ENCODE results near the gene OR2T34. TPM values are rescaled to one million over a fixed set of nuclear protein-coding genes. Genes with fewer than 3 reads are reported as not detected.
"Not testable (repeated sequence)": the region's sequence is repeated elsewhere in the genome, so short reads cannot be mapped to it uniquely, and the experiment has no call there.

The OR2T34 gene, protein sequence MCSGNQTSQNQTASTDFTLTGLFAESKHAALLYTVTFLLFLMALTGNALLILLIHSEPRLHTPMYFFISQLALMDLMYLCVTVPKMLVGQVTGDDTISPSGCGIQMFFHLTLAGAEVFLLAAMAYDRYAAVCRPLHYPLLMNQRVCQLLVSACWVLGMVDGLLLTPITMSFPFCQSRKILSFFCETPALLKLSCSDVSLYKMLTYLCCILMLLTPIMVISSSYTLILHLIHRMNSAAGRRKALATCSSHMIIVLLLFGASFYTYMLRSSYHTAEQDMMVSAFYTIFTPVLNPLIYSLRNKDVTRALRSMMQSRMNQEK
- not detected for polyA plus RNA-seq (ENCODE audit: insufficient read length)

DNA sequence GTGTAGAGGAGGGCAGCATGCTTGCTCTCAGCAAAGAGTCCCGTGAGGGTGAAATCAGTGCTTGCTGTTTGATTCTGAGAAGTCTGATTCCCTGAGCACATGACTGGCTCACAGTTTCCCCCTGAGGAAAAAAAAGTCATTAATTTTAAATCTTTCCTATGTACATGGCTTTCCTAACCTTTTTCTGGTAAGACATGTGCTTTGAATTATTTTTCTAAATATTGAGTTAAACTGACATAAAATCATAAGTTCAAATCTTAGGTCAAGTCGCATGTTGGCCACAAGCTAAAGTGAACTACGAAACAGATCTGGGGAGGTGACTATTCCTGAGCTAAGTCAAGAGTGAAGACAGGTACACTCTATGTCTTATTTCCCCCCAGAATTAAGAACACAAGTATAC is at the start of gene OR2T34:
TSS of gene OR2T34 (minus strand) at position 101 of the 400 bp plus-strand sequence. CDS start at position 101, 0 bp downstream.
- not testable (repeated sequence) for DNase-seq

DNA sequence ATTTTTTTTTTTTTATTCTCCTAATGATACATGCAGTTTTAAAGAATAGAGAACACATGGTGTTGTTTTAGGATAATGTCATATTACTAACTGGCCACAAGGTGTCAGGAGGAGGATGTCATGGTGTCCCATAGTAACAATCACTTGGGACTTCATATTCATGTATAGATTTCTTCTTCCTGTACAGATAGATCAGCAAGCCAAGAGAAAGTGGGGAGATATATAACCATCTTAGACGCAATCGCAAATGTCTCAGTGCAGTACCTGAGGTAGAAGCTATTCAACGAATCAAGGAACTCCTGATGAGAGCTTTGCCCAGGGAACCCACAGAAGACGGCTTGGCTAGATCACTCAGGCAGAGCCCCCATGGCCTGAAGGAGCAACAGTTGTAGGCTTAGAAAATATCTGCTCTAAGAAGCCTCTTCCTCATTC is 48.0 kb upstream of the OR2T34 start:
- no peak for DNase-seq

DNA sequence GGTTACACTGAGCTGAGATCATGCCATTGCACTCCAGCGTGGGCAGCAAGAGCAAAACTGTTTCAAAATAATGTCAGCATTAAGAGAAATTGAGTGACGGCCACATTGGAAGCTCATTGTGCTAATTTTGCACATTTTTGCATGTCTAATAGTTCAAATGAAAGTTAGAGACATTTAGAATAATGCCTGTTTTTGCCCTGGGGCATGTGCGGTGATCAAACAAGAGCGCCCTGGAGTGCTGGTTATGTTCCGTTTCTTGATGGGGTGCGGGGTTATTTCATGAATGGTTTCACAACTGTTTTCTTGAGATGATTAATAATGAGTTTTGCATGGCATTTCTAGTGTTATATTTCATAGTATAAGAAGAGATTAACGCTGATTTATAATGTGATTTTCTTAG is 47.2 kb upstream of the OR2T34 start:
- DNase-seq: no peak

DNA sequence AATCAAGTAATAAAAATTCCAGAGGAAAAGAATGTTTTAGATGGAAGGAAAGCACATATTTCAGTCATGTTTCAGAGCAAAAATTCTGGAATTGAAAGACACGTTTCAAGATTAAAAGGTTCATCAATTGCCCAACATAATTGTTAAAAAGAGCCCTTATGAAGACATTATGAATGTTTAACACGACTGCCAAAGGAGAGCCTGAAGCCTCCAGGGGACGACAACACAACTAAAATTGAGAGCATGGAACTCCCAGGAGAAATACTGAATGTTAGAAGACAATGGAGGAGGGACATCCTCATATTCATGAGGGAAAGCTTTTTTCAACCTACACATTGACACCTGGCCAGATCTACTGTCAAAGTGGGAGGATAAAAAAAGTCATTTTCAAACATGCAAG is 44.3 kb upstream of the OR2T34 start:
- DNase-seq: no peak

DNA sequence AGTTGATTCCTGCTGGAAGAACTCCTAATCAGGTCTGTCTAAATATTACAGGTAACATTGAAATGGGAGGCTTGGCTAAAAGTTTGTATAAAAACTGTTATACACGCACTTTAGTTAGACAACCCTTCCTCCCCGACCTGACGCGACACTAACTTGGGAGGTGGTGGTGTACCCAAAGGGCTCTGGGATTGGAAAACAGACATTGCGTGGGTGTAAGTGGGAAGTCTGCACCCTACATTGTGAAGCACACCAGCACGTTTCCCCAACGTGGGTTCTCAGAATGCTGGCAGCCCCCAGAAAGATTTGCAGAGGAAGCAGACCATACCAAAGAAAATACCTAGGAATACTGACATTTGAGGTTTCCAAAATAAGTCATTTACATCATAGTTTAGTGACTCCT is 43.6 kb upstream of the OR2T34 start:
- DNase-seq: no peak

DNA sequence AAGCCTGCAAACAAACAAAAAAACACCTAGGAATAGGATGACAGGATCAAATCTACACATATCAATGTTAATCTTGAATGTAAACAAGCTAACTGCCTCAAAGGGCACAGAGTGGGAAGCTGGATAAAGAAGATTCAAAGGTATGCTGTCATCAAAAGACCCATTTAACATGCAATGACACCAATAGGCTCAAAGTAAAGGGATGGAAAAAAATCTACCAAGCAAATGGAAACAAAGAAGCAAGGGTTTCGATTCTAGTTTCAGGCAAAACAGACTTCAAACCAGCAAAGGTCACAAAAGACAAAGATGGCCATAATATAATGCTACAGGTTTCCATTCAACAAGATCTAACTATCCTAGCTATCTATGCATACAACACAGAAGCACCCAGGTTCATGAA is 39.2 kb upstream of the OR2T34 start:
- DNase-seq: no peak

DNA sequence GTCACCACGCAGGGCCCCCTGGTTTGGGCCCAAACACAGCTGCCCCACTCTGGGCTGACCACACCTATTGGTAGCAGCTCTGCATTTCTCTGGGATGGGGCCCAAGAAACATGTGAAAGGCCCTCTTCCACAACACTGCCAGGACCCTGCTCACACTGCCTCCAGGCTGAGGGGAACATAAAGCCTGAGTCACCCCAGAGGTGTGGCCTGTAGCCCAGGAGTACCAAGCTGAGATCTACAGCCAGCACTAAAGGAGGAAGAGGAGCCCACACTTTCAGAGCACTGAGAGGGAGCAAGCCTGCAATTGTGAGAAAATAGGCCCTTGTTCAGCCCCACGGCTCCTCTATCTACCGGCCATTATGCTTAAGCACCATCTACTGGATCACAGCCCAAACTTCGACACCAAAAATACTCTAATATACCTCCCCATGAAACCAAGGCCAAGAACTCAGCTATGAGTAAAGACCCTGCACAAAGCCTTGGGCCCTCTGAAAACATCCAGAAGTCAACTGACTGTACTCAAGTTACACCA is 37.4 kb upstream of the OR2T34 start:
- no peak for DNase-seq

DNA sequence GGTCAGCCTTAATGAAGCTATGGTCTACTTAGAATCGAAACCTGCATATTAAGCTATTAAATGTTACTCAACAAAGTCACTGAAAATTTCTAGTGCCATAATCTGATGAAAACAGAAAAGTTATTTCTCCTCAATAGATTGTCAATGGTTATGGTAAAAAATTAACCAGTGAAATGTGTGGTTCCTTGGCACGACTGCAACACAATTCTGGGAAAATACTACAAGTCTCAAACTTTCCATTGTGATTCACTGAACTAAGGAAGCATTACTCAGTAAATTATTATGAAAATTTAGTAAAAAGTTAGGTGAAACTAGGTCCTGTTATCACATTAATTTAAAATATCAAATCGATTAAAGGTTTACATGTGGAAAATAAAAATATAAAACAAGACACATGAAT is 35.7 kb upstream of the OR2T34 start:
- DNase-seq: no peak

DNA sequence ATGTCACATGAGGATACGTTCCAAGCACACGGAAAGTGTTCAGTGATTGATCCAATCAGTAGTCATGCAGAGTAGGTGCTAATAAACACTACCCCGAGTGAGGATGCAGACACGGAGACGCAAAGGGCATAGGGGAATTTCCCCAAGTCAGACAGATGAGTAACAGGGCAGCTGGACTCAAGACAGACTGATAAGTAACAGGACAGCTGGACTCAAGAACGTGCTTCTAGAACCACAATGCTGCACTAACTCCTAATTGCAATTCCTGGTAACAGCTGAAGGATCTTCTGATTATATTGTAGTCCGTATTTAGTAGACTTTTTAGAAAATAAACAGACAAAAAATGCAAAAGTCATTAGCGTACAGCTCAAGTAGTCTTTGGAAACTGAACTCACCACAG is 24.8 kb upstream of the OR2T34 start:
- DNase-seq: no peak

DNA sequence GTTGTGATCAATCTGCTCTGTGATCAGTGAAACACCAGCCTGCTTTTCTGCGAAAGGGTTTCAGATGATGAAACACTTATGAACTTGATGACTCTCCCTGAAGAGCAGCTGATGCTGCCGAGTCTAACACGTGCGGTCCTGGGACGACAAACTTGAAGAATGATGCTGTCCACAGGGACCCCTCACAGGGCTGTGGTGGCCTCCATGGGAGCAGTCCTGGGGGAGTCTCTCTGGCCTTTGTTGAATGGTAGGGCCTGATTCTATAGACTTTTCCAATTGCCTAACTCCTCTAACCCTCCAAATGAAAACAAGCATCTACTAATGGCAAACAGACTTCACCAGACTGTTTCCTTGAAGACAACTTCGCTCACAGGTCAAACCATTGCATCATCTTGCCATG is 23.0 kb upstream of the OR2T34 start, which contains the start of gene OR2T10:
TSS of gene OR2T10 (minus strand) at position 112 of the 400 bp plus-strand sequence. CDS start 3,932 bp downstream, outside the sequence.
- DNase-seq: no peak

DNA sequence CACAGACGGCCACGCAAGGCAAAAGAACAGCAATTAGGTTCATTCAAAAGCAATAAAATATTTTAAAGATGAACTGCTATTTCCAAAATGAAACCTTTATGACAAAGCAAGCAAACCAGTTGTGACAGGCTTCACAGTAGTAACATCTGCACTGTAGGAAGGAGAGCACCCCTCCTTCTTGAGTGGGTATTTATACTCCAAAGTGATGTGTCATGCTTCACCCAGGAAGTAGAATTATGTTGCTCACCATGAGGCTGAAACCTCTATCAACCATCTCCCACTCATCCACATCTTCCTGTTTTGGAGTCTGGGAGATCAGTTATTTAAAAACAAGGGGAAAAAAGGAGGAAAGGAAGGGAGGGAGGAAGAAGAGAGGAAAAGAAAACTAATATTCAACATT is 22.1 kb upstream of the OR2T34 start:
- DNase-seq: no peak

DNA sequence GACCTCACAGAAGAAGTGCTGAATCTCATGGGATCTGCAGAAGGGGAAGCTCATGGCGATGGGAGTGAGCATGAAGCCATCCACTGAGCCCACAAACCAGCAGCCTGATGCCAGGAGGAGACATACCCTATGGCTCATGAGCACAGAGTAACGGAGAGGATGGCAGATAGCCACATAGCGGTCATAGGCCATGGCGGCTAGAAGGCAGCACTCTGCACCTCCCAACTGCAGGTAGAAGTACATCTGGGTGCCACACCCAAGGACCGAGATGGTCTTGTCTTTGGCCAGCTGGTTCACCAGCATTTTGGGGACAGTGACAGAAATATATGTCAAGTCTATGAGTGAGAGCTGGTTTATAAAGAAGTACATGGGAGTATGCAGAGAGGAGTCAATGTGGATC is 18.7 kb upstream of the OR2T34 start:
- no peak for DNase-seq

DNA sequence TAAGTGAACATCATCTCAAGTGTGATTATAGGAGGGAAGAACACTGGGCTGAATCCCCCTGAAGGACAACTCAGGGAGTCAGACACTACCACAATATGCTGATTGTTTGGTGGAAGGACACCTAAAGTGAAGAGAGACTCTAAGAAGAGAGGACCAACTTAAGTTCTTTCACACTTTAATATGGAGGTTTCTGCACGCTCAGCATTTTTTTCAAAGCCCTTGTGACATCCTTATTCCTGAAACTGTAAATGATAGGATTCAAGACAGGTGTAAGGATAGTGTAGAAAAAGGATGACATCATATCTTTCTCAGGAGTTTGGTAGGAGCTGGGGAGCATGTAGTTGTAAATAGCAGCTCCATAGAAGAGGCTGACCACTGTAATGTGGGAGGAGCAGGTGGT is 18.1 kb upstream of the OR2T34 start:
- no peak for DNase-seq

DNA sequence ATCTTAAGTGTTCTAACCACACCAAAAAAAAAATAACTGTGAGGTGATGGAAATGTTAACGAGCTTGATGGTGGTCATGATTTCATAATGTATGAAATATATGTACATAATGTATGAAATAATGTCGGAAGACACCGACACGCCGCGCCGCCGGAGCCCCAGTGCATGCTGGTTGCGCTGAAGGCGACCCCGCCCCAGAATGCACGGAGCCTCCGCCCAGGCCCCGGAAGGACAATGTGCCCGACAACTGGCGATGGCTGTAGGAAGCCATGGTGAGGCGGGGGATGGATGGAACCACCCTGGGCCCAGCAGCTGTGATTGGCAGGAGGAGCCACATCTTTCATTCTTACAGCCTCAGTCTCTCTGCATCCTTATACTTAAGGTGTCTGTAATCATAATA is 15.5 kb upstream of the OR2T34 start:
- no peak for DNase-seq

DNA sequence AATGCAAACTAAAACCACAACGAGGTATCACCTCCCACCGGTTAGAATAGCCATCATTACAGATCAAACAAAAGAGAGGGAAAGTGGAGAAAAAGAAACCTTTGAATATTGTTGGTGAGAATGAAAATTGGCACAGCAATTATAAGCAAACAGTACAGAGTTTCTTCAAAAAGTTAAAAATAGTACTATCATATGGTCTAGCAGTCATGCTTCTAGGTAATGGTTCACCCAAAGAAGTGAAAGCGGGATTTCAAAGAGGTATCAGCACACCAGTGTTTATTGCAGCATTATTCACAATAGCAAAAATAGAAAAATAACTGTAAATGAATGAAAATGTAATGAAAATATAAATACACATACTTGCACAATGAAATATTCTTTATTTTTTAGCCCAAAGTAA is 14.8 kb upstream of the OR2T34 start:
- no peak for DNase-seq

DNA sequence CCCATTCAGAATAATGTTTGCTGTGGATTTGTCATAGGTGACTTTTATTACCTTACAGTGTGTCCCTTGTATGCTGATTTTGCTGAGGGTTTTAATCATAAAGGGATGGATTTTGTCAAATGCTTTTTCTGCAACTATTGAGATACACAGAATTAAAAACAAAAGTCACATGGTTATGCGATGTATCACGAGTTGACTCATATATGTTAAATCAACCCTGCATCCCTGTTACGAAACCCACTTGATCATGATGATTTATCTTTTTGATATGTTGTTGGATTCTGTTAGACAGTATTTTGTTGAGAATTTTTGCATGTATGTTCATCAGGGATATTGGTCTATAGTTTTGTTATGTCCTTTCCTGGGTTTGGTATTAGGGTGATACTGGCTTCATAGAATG is 10.7 kb upstream of the OR2T34 start:
- DNase-seq: no peak

DNA sequence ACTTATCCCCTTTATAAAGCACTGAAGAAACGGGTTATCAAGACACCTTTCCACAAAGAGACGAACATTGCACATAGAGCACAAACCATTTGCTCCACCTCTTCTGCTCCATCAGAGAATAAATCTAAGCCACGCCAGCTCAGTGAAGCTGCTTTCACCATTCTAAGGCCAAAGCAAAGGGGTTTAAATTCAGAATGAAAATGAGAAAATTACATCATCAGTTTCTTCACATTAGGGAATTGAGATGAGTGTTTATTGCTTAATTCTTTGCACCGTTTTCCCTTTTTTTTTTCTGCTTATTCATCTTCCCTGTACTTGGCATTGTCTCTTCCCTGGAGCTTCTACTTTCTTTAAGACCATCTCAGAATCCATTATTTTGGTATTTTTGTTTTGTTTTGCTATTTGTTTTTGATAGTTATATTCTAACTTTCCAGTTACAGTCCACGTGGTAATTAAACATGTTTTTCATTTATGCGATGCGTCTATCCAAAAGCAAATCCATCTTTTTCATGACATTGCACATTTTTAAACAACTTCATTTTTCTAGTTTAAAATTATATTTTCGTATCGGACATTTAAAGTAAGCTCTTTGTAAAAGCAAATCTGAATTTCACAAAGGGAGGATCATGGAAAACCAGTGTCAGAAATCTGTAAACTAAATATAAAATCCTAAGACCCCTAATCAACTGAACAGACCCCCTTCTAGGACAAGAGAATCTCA is 1.9 kb upstream of the OR2T34 start:
- no peak for DNase-seq

DNA sequence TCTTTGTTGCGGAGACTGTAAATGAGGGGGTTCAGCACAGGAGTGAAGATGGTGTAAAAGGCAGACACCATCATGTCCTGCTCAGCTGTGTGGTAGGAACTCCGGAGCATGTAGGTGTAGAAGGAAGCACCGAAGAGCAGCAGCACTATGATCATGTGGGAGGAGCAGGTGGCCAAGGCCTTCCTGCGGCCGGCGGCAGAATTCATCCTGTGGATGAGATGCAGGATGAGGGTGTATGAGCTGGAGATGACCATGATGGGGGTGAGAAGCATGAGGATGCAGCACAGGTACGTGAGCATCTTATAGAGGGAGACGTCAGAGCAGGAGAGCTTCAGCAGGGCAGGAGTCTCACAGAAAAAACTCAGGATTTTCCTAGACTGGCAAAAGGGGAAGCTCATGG is 701 bp downstream of the OR2T34 start:
- DNase-seq: not testable (repeated sequence)

DNA sequence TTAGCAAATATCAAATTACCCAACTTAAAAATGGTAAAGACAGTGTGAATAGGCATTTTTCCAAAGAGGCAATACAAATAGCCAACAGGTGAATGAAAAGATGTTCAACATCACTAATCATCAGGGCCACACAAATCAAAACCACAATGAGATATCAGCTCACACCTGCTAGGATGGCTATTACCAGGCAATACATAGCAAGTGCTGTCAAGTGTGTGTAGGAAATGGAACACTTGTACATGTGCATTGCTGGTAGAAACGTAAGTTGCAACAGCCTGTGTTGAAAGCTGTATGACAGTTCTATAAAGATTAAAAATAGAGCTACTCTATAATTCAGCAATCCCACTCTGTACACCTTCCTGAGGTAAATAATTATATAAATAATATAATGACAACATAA is 2.5 kb downstream of the OR2T34 start:
- DNase-seq: not testable (repeated sequence)

DNA sequence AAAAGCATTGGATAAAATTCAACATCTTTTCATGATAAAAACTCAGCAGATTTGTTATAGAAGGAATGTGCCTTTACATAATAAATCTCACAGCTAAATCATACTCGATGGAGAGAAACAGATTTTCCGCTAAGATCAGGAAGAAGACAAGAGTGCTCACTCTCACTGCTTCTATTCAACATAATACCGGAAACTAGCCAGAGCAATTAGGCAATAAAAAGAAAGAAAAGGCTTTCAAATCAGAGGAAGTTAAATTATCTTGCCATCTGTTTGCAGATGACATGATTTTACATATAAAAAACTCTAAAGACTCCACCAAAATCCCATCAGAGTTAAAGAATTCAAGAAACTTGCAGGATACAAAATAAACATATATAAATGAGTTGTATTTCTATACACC is 3.7 kb downstream of the OR2T34 start:
- DNase-seq: not testable (repeated sequence)

DNA sequence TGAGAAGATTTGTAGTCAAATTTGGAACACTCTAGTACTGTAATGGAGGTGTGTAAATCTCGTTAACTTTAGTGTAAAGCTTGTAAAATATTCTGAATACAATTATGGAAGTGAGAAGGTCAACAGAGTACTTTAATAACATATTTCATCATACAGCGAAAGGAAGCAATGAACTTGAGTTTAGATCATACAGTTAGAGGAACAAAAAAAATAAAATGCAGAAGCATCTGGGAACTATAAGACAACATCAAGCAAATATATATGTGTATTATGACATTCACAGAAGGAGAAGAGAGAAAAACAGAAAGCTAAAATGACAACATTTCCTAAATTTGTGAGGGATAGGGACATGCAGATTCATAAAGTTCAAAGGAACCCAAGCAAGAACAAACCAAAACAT is 5.5 kb downstream of the OR2T34 start:
- not testable (repeated sequence) for DNase-seq

DNA sequence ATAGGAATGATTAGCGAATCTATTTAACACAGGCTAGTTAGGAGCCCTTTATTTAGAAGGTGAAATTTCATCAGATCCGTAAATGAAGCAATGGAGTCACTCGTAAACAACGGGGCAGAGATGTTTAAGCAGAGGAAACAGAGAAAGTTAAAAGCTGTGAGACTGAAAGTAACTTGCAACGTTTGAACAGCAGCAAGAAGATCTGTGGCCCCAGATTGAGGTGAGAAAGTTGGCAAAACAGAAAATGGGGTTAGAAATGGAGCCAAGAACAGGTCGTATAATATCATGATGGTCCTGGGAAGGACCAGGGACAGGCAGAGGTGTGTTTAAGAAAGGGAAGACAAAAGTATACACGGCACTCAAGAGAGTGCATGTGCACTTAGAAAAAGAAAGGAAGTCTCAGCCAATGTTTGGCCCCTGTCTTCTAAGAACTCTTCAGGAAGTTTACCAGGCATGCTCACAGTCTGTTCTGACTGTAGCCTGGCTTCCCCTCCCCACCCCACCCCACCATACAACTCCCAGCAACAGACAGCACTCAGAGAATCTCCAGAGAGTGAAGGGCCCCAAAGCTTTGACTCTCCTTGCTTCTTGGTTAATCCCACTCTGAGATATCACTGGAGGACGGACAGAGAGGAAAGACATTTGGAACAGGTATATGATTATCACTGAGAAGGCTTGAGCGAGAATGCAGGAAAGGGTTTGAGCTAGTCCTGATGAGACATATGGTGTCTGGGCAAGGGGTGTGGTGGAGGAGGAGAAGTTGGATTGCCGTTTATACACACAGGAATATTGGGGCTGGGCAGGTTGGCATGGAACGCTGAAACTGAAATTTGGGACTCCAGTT is 8.8 kb downstream of the OR2T34 start:
- not testable (repeated sequence) for DNase-seq

DNA sequence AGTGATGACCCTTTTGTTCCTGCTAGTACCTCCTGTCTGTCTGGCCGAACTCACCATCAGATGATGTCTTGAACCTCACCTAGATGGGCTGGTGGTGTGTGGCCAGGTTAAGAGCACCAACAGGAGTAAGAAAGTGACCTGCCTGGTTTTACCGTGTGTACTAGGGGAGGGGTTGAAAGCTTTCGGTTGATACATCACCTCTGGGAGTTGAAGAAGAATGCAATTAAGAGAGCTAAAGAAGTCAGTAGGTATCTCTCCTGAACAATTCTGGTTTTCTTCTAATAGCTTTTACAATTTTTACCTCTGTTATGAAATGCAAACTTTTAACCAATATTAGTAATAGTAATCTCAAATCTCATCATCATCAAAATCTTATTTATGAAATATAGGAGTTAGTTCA is 11.9 kb downstream of the OR2T34 start, which contains the start of gene OR2T29:
TSS of gene OR2T29 (minus strand) at position 101 of the 400 bp plus-strand sequence. CDS start 3,281 bp downstream, outside the sequence.
- not testable (repeated sequence) for DNase-seq
